Activated B cell treated with CpG ODN at 0.5 μM for 24 hours (primary cell): ENCODE measurements around the gene ARHGAP9. TPM values are rescaled to one million over a fixed set of nuclear protein-coding genes. Genes with fewer than 3 reads are reported as not detected.
"Not testable (repeated sequence)": the region's sequence is repeated elsewhere in the genome, so short reads cannot be mapped to it uniquely, and the experiment has no call there.

Source experiments
- ATAC-seq: fragments of 200-7000 bp; cut with Tn5 transposase; one replicate; pipeline ENCODE4 v1.10.0; 2021; ENCODE audit warnings: low read depth, mild to moderate bottlenecking, moderate library complexity
- CTCF ChIA-PET: fragments of 350-600 bp; sonication (Branson Sonifier 250); formaldehyde crosslinking; loops from one replicate; lab custom pipeline; 2021; ENCODE audit warnings: antibody characterized with exemption; lab: Charles Lee
- POLR2A ChIA-PET: fragments of 350-600 bp; sonication (Branson Sonifier 250); formaldehyde crosslinking; loops from one replicate; lab custom pipeline; 2021; ENCODE audit warnings: antibody characterized with exemption; lab: Charles Lee
- DNase-seq: peaks from one replicate; pipeline ENCODE4 v3.0.0; 2022
- H3K27ac Mint-ChIP-seq: one replicate; pipeline ENCODE4 v1.8.0; 2020; ENCODE audit warnings: mixed read lengths
- H3K27me3 Mint-ChIP-seq: one replicate; pipeline ENCODE4 v1.8.0; 2021; ENCODE audit warnings: mixed read lengths
- H3K36me3 Mint-ChIP-seq: one replicate; pipeline ENCODE4 v1.8.0; 2021; ENCODE audit warnings: low read depth, mixed read lengths
- H3K4me1 Mint-ChIP-seq: one replicate; pipeline ENCODE4 v1.8.0; 2021; ENCODE audit warnings: mixed read lengths
- H3K4me3 Mint-ChIP-seq: one replicate; pipeline ENCODE4 v1.8.0; 2020; ENCODE audit warnings: mild to moderate bottlenecking, mixed read lengths
- H3K9me3 Mint-ChIP-seq: one replicate; pipeline ENCODE4 v1.8.0; 2020; ENCODE audit warnings: mixed read lengths
- intact Hi-C: fragments of 100-400 bp; cut with micrococcal nuclease; formaldehyde crosslinking; loops from one replicate; pipeline ENCODE4 v1.15.1; 2024
- total RNA-seq: library from RNA; stranded (reverse); gene quantifications from 2 replicates; pipeline ENCODE4 v1.2.3, GENCODE V29; 2022
- TF ChIP-seq, protein P1 (sequence below): fragments of 200-600 bp; IDR thresholded peaks from one replicate; pipeline ENCODE4 v1.8.0; 2022; ENCODE audit warnings: antibody characterized with exemption, mild to moderate bottlenecking

The ARHGAP9 gene
- total RNA-seq, 1 donor from 2014 or later = 98.8 TPM

GRCh38 chr12:57441846-57442427, 37.7 kb downstream of the ARHGAP9 start:
- peaks cover 5% of the 10 kb centered on the region for H3K9me3 Mint-ChIP-seq
- H3K36me3 Mint-ChIP-seq = no peaks in the 10 kb centered on the region
- peaks cover 5% of the 10 kb centered on the region for H3K4me1 Mint-ChIP-seq
- H3K27ac Mint-ChIP-seq = no peak overlapping the region
- ATAC-seq (no peak), DNase-seq (no peak)
- no peak overlapping the region for H3K4me3 Mint-ChIP-seq
- ChIA-PET CTCF (no interaction called here), POLR2A (no interaction called here)
- intact Hi-C loops = no loop called here
- H3K27me3 Mint-ChIP-seq = peaks cover 3% of the 10 kb centered on the region
- TF ChIP-seq, protein P1, sequence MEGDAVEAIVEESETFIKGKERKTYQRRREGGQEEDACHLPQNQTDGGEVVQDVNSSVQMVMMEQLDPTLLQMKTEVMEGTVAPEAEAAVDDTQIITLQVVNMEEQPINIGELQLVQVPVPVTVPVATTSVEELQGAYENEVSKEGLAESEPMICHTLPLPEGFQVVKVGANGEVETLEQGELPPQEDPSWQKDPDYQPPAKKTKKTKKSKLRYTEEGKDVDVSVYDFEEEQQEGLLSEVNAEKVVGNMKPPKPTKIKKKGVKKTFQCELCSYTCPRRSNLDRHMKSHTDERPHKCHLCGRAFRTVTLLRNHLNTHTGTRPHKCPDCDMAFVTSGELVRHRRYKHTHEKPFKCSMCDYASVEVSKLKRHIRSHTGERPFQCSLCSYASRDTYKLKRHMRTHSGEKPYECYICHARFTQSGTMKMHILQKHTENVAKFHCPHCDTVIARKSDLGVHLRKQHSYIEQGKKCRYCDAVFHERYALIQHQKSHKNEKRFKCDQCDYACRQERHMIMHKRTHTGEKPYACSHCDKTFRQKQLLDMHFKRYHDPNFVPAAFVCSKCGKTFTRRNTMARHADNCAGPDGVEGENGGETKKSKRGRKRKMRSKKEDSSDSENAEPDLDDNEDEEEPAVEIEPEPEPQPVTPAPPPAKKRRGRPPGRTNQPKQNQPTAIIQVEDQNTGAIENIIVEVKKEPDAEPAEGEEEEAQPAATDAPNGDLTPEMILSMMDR = no peak

- ATAC-seq, DNase-seq, H3K36me3 Mint-ChIP-seq, intact Hi-C loops, POLR2A ChIA-PET, H3K27me3 Mint-ChIP-seq, H3K4me3 Mint-ChIP-seq, H3K4me1 Mint-ChIP-seq, H3K9me3 Mint-ChIP-seq, CTCF ChIA-PET, H3K27ac Mint-ChIP-seq: not testable (repeated sequence)
Measured at GRCh38 chr12:57441393-57441792, 38.3 kb downstream of the ARHGAP9 start.

DNA sequence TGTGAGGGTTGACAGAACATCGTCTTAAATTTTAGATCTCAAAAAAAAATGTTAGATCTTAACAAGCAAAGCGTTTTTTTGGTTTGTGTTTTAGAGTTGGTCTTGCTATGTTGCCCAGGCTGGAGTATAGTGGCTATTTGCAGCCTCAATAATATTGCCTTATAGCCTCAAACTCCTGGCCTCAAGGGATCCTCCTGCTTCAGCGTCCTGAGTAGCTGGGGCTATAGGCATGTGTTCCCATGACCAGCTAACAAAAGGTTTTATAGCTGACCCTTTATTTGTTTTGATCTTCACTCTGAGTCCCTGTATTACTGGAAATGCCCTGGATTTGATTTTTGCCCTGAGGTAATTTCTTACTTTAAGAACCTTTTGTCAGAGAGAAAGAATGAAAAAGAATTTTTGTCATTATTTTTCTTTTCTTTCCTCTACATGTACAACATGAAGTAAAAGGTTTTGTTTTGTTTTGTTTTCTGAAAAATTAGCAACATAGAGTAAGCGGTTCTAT, 39.9 kb downstream of the ARHGAP9 start:
- CTCF ChIA-PET = interaction anchor here (0.6 to 0.7 kb wide), 2 partner anchors 12 to 22 kb away, joined by 3 read pairs; no protein-coding TSS in a partner anchor
- no peaks in the 10 kb centered on the region for H3K36me3 Mint-ChIP-seq
- peaks cover 3% of the 10 kb centered on the region for H3K27me3 Mint-ChIP-seq
- ATAC-seq = no peak
- POLR2A ChIA-PET = interaction anchor here (0.7 kb wide), 1 partner anchor 21 kb away, joined by 7 read pairs; no protein-coding TSS in a partner anchor
- H3K27ac Mint-ChIP-seq = no peak overlapping the region
- H3K4me3 Mint-ChIP-seq = no peak overlapping the region
- peaks cover 5% of the 10 kb centered on the region for H3K9me3 Mint-ChIP-seq
- TF ChIP-seq, protein P1 = no peak
- H3K4me1 Mint-ChIP-seq = no peaks in the 10 kb centered on the region
- intact Hi-C loops = loop anchor here (10.0 kb wide), 1 partner anchor 755 kb away; the partner anchor contains the start of gene PTGES3
- DNase-seq = no peak

GRCh38 chr12:57438400-57438799, 41.3 kb downstream of the ARHGAP9 start:
- ChIA-PET CTCF (no interaction called here), POLR2A (interaction anchor here (0.6 kb wide), 1 partner anchor 1273 kb away, joined by 3 read pairs; no protein-coding TSS in a partner anchor)
- DNase-seq (no peak), ATAC-seq (no peak)
- Mint-ChIP-seq H3K27me3 (peaks cover 3% of the 10 kb centered on the region), H3K36me3 (no peaks in the 10 kb centered on the region), H3K4me3 (no peak overlapping the region), H3K27ac (no peak overlapping the region), H3K4me1 (no peaks in the 10 kb centered on the region), H3K9me3 (peaks cover 5% of the 10 kb centered on the region)
- intact Hi-C loops = loop anchor here (10.0 kb wide), 1 partner anchor 754 kb away; the partner anchor contains the start of gene PTGES3
- TF ChIP-seq, protein P1 = no peak

- ATAC-seq = no peak
- intact Hi-C loops = loop anchor here (10.0 kb wide), 1 partner anchor 750 kb away; the partner anchor contains the start of gene PTGES3
- no peak overlapping the region for H3K4me3 Mint-ChIP-seq
- no peaks in the 10 kb centered on the region for H3K27me3 Mint-ChIP-seq
- DNase-seq = no peak
- H3K9me3 Mint-ChIP-seq = no peaks in the 10 kb centered on the region
- H3K27ac Mint-ChIP-seq = no peak overlapping the region
- peaks cover 11% of the 10 kb centered on the region for H3K4me1 Mint-ChIP-seq
- POLR2A ChIA-PET = no interaction called here
- H3K36me3 Mint-ChIP-seq = peaks cover 3% of the 10 kb centered on the region
- TF ChIP-seq, protein P1 = no peak
- CTCF ChIA-PET = interaction anchor here (3.5 kb wide), 1 partner anchor 17 kb away, joined by 16 read pairs; no protein-coding TSS in a partner anchor
Measured at GRCh38 chr12:57435293-57435692, 44.4 kb downstream of the ARHGAP9 start.
